ENCODE measurements around the gene PCDHGA10. TPM values are rescaled to one million over a fixed set of nuclear protein-coding genes. Genes with fewer than 3 reads are reported as not detected.

Gene PCDHGA10
- polyA plus RNA-seq, 1 of the 3 experiments (the other 2 are of a cell fraction): 2.0 TPM

GRCh38 chr5:141437221-141437620, 24.4 kb downstream of the PCDHGA10 start:
- H3K27ac ChIP-seq (ENCODE audit: low read depth in 2 of 2, low read length in 1 of 2): no peak overlapping the region
- DNase-seq: no peak
- CTCF ChIA-PET: interaction anchor here (1.1 to 1.7 kb wide), 6 partner anchors 17 to 238 kb away, joined by 3 to 6 read pairs (median 4); partner anchors contain the start of genes PCDHB11, PCDHGA11 and PCDHGB7

GRCh38 chr5:141439411-141440141, 26.8 kb downstream of the PCDHGA10 start:
- no peaks in the 10 kb centered on the region for H3K9me2 ChIP-seq
- CTCF ChIA-PET: interaction anchor here (0.6 kb wide), 1 partner anchor 85 kb away, joined by 3 read pairs; no protein-coding TSS in a partner anchor
- H3K9me3 ChIP-seq: peaks cover 2% of the 10 kb centered on the region; the same call in 1 of the 2 replicates
- 0 out of 2 replicates have a peak, but pooled peaks cover 5% of the 10 kb centered on the region for H3K79me2 ChIP-seq (ENCODE audit: insufficient read depth)
- H3F3A ChIP-seq (replicated peaks; ENCODE audit: insufficient read depth): no peaks in the 10 kb centered on the region
- no peak for DNase-seq
- H4K20me1 ChIP-seq (ENCODE audit: insufficient read depth): no peaks in the 10 kb centered on the region
- H3K36me3 ChIP-seq (replicated peaks in 1 of 2; ENCODE audit: control insufficient read depth in 1 of 2, insufficient read depth in 2 of 2, low read length in 1 of 2): no peaks in the 10 kb centered on the region
- H3K4me1 ChIP-seq (ENCODE audit: control insufficient read depth in 1 of 2, insufficient read depth in 2 of 2, low read depth in 1 of 2, low read length in 1 of 2): no peaks in the 10 kb centered on the region
- 0 out of 2 replicates have a peak, but pooled peaks have one; percentile 7 for TF ChIP-seq CTCF (IDR thresholded peaks at IDR 0.05)
- no peak for TF ChIP-seq FOXJ3 (CRISPR knock-in tag; IDR thresholded peaks at IDR 0.05)
- no peak overlapping the region for H2AFZ ChIP-seq (ENCODE audit: low read depth)
- no peaks in the 10 kb centered on the region for H3K27me3 ChIP-seq (ENCODE audit: insufficient read depth)
- POLR2A ChIA-PET: no interaction called here
- no peak overlapping the region; a peak in 1 of 4 replicates for H3K4me3 ChIP-seq (ENCODE audit: low read depth in 2 of 2, low read length in 1 of 2)
- H3K27ac ChIP-seq (ENCODE audit: low read depth in 2 of 2, low read length in 1 of 2): no peak overlapping the region
- H3K4me2 ChIP-seq: no peak overlapping the region
- 80% methylated on average over 10 of the region's 10 CpGs for WGBS (ENCODE audit: low lambda C conversion rate)
- no peak overlapping the region for H3K9ac ChIP-seq

More at GRCh38 chr5:141437221-141437620, 24.4 kb downstream of the PCDHGA10 start:
- TF ChIP-seq POLR2AphosphoS5 (IDR thresholded peaks at IDR 0.05; ENCODE audit: low read depth, low read length) (no peak), GABPA (IDR thresholded peaks at IDR 0.05; ENCODE audit: low read depth) (no peak), JUND (IDR thresholded peaks at IDR 0.05) (no peak), TCF12 (IDR thresholded peaks at IDR 0.05) (0 out of 2 replicates have a peak, but pooled peaks have one; percentile 5)
- TF ChIP-seq, protein P1, sequence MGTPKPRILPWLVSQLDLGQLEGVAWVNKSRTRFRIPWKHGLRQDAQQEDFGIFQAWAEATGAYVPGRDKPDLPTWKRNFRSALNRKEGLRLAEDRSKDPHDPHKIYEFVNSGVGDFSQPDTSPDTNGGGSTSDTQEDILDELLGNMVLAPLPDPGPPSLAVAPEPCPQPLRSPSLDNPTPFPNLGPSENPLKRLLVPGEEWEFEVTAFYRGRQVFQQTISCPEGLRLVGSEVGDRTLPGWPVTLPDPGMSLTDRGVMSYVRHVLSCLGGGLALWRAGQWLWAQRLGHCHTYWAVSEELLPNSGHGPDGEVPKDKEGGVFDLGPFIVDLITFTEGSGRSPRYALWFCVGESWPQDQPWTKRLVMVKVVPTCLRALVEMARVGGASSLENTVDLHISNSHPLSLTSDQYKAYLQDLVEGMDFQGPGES (IDR thresholded peaks at IDR 0.05; ENCODE audit: low read depth, low read length): no peak
- Histone ChIP-seq H3F3A (replicated peaks; ENCODE audit: insufficient read depth) (no peaks in the 10 kb centered on the region), H4K20me1 (ENCODE audit: insufficient read depth) (no peaks in the 10 kb centered on the region), H3K36me3 (replicated peaks in 1 of 2; ENCODE audit: control insufficient read depth in 1 of 2, insufficient read depth in 2 of 2, low read length in 1 of 2) (no peaks in the 10 kb centered on the region), H2AFZ (ENCODE audit: low read depth) (no peak overlapping the region), H3K4me3 (ENCODE audit: low read depth in 2 of 2, low read length in 1 of 2) (no peak overlapping the region), H3K4me1 (ENCODE audit: control insufficient read depth in 1 of 2, insufficient read depth in 2 of 2, low read depth in 1 of 2, low read length in 1 of 2) (no peaks in the 10 kb centered on the region), H3K79me2 (ENCODE audit: insufficient read depth) (0 out of 2 replicates have a peak, but pooled peaks cover 5% of the 10 kb centered on the region), H3K9me2 (no peaks in the 10 kb centered on the region), H3K9me3 (no peaks in the 10 kb centered on the region), H3K4me2 (no peak overlapping the region), H3K9ac (no peak overlapping the region), H3K27me3 (ENCODE audit: insufficient read depth) (no peaks in the 10 kb centered on the region)
- POLR2A ChIA-PET: no interaction called here
- 78% methylated on average over 2 of the region's 2 CpGs for WGBS (ENCODE audit: low lambda C conversion rate)

All from SK-N-SH (cell line).